ENCODE results near the gene EEF2K. TPM values are rescaled to one million over a fixed set of nuclear protein-coding genes. Genes with fewer than 3 reads are reported as not detected.
A peak's percentile ranks its signal among the peaks of the same experiment; 100 is the strongest.

The EEF2K gene
- total and polyA plus RNA-seq, 2 of the 13 experiments (the other 11 are each of a cell fraction or from before 2014, with no cell fraction given): 22.0 to 23.8 TPM

DNA sequence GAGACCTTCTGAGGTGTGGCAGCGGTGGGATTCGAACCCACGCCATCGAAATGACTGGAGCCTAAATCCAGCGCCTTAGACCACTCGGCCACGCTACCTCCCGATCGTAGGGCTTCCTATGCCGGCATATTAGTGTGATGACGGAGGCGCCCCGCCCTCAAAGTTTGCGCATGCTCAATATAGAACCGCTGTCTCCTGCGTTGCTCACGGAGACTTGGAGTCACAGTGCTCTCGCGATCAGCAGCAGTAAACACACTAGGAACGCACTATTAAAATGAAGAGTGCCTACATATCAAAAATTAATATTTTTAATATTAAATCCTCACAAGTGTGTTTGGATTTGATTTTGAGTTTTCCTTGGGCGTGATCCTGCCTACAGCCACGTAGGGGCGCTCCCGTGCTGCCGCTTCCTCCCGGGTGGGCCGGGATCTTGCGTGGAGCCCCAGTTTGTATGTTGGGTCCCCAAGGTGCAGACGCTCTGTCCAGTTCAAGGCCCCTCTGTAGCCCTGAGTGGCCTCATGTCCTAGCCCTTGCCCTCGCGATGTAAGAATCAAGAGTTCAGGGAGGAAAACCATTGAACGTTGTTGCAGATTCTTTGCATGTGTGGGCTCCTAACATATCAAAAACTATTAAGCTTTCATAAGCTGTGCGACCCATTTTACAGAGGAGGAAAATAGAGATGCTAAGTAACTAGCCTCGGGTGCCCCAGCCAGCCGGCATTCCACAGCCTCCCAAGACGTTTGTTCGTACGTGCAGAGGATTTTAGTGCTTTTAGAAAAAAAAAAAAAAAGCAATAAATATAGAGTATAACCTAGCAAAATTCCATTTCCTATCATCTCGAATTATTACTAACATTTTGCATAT, 10.2 kb upstream of the EEF2K start (continued):
- TF ChIP-seq, protein P1, sequence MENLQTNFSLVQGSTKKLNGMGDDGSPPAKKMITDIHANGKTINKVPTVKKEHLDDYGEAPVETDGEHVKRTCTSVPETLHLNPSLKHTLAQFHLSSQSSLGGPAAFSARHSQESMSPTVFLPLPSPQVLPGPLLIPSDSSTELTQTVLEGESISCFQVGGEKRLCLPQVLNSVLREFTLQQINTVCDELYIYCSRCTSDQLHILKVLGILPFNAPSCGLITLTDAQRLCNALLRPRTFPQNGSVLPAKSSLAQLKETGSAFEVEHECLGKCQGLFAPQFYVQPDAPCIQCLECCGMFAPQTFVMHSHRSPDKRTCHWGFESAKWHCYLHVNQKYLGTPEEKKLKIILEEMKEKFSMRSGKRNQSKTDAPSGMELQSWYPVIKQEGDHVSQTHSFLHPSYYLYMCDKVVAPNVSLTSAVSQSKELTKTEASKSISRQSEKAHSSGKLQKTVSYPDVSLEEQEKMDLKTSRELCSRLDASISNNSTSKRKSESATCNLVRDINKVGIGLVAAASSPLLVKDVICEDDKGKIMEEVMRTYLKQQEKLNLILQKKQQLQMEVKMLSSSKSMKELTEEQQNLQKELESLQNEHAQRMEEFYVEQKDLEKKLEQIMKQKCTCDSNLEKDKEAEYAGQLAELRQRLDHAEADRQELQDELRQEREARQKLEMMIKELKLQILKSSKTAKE (CRISPR knock-in tag; IDR thresholded peaks at IDR 0.05; ENCODE audit: borderline replicate concordance): no peak
- no peak; the same call in 1 of the 2 replicates for TF ChIP-seq KLF15 (CRISPR knock-in tag; IDR thresholded peaks at IDR 0.05; ENCODE audit: borderline replicate concordance)
- TF ChIP-seq, protein P2, sequence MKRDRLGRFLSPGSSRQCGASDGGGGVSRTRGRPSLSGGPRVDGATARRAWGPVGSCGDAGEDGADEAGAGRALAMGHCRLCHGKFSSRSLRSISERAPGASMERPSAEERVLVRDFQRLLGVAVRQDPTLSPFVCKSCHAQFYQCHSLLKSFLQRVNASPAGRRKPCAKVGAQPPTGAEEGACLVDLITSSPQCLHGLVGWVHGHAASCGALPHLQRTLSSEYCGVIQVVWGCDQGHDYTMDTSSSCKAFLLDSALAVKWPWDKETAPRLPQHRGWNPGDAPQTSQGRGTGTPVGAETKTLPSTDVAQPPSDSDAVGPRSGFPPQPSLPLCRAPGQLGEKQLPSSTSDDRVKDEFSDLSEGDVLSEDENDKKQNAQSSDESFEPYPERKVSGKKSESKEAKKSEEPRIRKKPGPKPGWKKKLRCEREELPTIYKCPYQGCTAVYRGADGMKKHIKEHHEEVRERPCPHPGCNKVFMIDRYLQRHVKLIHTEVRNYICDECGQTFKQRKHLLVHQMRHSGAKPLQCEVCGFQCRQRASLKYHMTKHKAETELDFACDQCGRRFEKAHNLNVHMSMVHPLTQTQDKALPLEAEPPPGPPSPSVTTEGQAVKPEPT (CRISPR knock-in tag; IDR thresholded peaks at IDR 0.05; ENCODE audit: low read depth): no peak
- TF ChIP-seq TCF12 (IDR thresholded peaks at IDR 0.05): no peak
- 0 out of 2 replicates have a peak, but pooled peaks have one; percentile 17 for TF ChIP-seq TCF12 (CRISPR knock-in tag; IDR thresholded peaks at IDR 0.05)
- no peak; the same call in 1 of the 2 replicates for TF ChIP-seq ZNF30 (CRISPR knock-in tag; IDR thresholded peaks at IDR 0.05)
- no peak; the same call in 1 of the 2 replicates for TF ChIP-seq ZNF7 (CRISPR knock-in tag; IDR thresholded peaks at IDR 0.05)
- TF ChIP-seq ZNF331 (CRISPR knock-in tag; IDR thresholded peaks at IDR 0.05): peak; percentile 97
- TF ChIP-seq ZNF205 (CRISPR knock-in tag; IDR thresholded peaks at IDR 0.05): peak; percentile 92
- TF ChIP-seq ZNF557 (CRISPR knock-in tag; IDR thresholded peaks at IDR 0.05): peak; percentile 40; the same call in 1 of the 2 replicates
- peak; percentile 65 for TF ChIP-seq ZFP36 (IDR thresholded peaks at IDR 0.05; ENCODE audit: borderline replicate concordance, low read depth, low read length, partially characterized antibody)
- no peak; the same call in 1 of the 2 replicates for TF ChIP-seq GLI4 (CRISPR knock-in tag; IDR thresholded peaks at IDR 0.05; ENCODE audit: borderline replicate concordance)
- no peak; the same call in none of the 2 replicates for TF ChIP-seq XBP1 (CRISPR knock-in tag; IDR thresholded peaks at IDR 0.05)
- TF ChIP-seq ZFP36L2 (CRISPR knock-in tag; IDR thresholded peaks at IDR 0.05): peak; percentile 66; the same call in 1 of the 2 replicates
- TF ChIP-seq, protein P3, sequence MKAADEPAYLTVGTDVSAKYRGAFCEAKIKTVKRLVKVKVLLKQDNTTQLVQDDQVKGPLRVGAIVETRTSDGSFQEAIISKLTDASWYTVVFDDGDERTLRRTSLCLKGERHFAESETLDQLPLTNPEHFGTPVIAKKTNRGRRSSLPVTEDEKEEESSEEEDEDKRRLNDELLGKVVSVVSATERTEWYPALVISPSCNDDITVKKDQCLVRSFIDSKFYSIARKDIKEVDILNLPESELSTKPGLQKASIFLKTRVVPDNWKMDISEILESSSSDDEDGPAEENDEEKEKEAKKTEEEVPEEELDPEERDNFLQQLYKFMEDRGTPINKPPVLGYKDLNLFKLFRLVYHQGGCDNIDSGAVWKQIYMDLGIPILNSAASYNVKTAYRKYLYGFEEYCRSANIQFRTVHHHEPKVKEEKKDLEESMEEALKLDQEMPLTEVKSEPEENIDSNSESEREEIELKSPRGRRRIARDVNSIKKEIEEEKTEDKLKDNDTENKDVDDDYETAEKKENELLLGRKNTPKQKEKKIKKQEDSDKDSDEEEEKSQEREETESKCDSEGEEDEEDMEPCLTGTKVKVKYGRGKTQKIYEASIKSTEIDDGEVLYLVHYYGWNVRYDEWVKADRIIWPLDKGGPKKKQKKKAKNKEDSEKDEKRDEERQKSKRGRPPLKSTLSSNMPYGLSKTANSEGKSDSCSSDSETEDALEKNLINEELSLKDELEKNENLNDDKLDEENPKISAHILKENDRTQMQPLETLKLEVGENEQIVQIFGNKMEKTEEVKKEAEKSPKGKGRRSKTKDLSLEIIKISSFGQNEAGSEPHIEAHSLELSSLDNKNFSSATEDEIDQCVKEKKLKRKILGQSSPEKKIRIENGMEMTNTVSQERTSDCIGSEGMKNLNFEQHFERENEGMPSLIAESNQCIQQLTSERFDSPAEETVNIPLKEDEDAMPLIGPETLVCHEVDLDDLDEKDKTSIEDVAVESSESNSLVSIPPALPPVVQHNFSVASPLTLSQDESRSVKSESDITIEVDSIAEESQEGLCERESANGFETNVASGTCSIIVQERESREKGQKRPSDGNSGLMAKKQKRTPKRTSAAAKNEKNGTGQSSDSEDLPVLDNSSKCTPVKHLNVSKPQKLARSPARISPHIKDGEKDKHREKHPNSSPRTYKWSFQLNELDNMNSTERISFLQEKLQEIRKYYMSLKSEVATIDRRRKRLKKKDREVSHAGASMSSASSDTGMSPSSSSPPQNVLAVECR (CRISPR knock-in tag; IDR thresholded peaks at IDR 0.05; ENCODE audit: borderline replicate concordance): peak; percentile 80; the same call in 1 of the 2 replicates
- TF ChIP-seq, protein P4, sequence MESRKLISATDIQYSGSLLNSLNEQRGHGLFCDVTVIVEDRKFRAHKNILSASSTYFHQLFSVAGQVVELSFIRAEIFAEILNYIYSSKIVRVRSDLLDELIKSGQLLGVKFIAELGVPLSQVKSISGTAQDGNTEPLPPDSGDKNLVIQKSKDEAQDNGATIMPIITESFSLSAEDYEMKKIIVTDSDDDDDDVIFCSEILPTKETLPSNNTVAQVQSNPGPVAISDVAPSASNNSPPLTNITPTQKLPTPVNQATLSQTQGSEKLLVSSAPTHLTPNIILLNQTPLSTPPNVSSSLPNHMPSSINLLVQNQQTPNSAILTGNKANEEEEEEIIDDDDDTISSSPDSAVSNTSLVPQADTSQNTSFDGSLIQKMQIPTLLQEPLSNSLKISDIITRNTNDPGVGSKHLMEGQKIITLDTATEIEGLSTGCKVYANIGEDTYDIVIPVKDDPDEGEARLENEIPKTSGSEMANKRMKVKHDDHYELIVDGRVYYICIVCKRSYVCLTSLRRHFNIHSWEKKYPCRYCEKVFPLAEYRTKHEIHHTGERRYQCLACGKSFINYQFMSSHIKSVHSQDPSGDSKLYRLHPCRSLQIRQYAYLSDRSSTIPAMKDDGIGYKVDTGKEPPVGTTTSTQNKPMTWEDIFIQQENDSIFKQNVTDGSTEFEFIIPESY (CRISPR knock-in tag; IDR thresholded peaks at IDR 0.05): peak; percentile 72; the same call in 1 of the 2 replicates

Measured in HepG2 (cell line).